ENCODE results near the gene GRAMD2A.

DNA sequence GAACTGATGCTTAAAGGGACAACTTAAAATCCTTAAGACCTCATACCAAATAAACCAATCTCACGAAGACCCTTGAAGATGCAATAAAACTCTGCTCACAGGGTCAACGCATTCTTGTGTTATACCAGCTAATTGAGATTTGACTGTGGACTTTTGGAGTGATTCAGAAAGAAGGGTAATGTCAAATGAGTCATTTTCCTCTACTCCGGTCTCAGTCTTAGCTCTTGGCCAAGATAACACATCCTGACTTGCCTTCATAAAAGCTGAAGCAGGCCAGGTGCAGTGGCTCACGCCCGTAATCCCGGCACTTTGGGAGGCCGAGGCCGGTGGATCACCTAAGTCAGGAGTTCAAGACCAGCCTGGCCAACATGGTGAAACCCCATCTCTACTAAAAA is 29.6 kb upstream of the GRAMD2A start:
- TF ChIP-seq, protein P1, sequence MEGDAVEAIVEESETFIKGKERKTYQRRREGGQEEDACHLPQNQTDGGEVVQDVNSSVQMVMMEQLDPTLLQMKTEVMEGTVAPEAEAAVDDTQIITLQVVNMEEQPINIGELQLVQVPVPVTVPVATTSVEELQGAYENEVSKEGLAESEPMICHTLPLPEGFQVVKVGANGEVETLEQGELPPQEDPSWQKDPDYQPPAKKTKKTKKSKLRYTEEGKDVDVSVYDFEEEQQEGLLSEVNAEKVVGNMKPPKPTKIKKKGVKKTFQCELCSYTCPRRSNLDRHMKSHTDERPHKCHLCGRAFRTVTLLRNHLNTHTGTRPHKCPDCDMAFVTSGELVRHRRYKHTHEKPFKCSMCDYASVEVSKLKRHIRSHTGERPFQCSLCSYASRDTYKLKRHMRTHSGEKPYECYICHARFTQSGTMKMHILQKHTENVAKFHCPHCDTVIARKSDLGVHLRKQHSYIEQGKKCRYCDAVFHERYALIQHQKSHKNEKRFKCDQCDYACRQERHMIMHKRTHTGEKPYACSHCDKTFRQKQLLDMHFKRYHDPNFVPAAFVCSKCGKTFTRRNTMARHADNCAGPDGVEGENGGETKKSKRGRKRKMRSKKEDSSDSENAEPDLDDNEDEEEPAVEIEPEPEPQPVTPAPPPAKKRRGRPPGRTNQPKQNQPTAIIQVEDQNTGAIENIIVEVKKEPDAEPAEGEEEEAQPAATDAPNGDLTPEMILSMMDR (IDR thresholded peaks at IDR 0.05) = no peak
- no peak for TF ChIP-seq POLR2A (IDR thresholded peaks at IDR 0.05)

Measured in uterus (tissue), 2 donors.